Bronchial epithelial cell (primary cell): Measurements from ENCODE around the gene VSIG4. TPM values are rescaled to one million over a fixed set of nuclear protein-coding genes. Genes with fewer than 3 reads are reported as not detected.
"Not testable (repeated sequence)": the region's sequence is repeated elsewhere in the genome, so short reads cannot be mapped to it uniquely, and the experiment has no call there.

Experiments used
- DNase-seq: peaks from one replicate; pipeline ENCODE4 v3.0.0-alpha.2; 2010; ENCODE audit warnings: low read depth
- FAIRE-seq: peaks from 2 replicates; lab custom pipeline; 2011; peaks lifted over from hg19 to GRCh38; lab: Jason Lieb, UNC
- H3K27me3 ChIP-seq: 2 replicates; pipeline ENCODE4 v1.5.1; 2011; ENCODE audit warnings: low read length; ENCODE audit not compliant: control insufficient read depth, insufficient read depth
- H3K36me3 ChIP-seq: 2 replicates; pipeline ENCODE4 v1.5.1; 2011; ENCODE audit warnings: low read length; ENCODE audit not compliant: control insufficient read depth, insufficient read depth
- H3K4me3 ChIP-seq: 2 replicates; pipeline ENCODE4 v1.5.1; 2011; ENCODE audit warnings: mild to moderate bottlenecking, low read depth, low read length, control low read depth
- total RNA-seq: library from RNA; depleted of rRNA; stranded (reverse); fragments of >200 nt; gene quantifications from 2 replicates; pipeline ENCODE4 v1.2.1, GENCODE V29; 2014
- TF ChIP-seq, protein P1 (sequence below): IDR thresholded peaks from 2 replicates; pipeline ENCODE4 v1.5.1; 2011; ENCODE audit warnings: mild to moderate bottlenecking, moderate library complexity, low read length, control low read depth, inconsistent platforms; ENCODE audit not compliant: insufficient read depth, severe bottlenecking

The VSIG4 gene, protein sequence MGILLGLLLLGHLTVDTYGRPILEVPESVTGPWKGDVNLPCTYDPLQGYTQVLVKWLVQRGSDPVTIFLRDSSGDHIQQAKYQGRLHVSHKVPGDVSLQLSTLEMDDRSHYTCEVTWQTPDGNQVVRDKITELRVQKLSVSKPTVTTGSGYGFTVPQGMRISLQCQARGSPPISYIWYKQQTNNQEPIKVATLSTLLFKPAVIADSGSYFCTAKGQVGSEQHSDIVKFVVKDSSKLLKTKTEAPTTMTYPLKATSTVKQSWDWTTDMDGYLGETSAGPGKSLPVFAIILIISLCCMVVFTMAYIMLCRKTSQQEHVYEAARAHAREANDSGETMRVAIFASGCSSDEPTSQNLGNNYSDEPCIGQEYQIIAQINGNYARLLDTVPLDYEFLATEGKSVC
- not detected in 2 replicates for total RNA-seq

GRCh38 chrX:66039944-66040343 lies at the start of gene VSIG4:
VSIG4 (minus strand) TSS chrX:66040080; CDS start chrX:66039998, 82 bp downstream.
- no peak for FAIRE-seq
- H3K4me3 ChIP-seq = no peak within 1 kb of the TSS

DNA sequence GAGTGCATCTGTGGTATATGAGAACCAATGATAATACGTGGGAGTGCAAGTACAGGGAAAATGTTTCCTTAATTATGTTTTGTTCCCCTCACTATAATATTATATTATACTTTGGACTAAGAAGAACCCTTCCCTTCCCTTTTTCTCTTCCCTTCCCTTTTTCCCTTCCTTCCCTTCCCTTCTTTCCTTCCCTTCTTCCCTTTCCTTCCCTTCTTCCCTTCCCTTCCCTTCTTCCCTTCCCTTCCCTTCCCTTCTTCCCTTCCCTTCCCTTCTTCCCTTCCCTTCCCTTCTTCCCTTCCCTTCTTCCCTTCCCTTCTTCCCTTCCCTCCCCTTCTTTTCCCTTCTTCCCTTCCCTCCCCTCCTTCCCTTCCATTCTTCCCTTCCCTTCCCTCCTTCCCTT lies 36.9 kb upstream of the VSIG4 start:
- H3K4me3 ChIP-seq = no peak overlapping the region
- TF ChIP-seq, protein P1, sequence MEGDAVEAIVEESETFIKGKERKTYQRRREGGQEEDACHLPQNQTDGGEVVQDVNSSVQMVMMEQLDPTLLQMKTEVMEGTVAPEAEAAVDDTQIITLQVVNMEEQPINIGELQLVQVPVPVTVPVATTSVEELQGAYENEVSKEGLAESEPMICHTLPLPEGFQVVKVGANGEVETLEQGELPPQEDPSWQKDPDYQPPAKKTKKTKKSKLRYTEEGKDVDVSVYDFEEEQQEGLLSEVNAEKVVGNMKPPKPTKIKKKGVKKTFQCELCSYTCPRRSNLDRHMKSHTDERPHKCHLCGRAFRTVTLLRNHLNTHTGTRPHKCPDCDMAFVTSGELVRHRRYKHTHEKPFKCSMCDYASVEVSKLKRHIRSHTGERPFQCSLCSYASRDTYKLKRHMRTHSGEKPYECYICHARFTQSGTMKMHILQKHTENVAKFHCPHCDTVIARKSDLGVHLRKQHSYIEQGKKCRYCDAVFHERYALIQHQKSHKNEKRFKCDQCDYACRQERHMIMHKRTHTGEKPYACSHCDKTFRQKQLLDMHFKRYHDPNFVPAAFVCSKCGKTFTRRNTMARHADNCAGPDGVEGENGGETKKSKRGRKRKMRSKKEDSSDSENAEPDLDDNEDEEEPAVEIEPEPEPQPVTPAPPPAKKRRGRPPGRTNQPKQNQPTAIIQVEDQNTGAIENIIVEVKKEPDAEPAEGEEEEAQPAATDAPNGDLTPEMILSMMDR = no peak
- DNase-seq (no peak), FAIRE-seq (no peak)
- no peaks in the 10 kb centered on the region for H3K36me3 ChIP-seq
- no peaks in the 10 kb centered on the region for H3K27me3 ChIP-seq

More at GRCh38 chrX:66039944-66040343, at the start of gene VSIG4:
- Histone ChIP-seq H3K27me3 (no peaks in the 10 kb centered on the region), H3K36me3 (no peaks in the 10 kb centered on the region)
- DNase-seq = no peak
- TF ChIP-seq, protein P1 = no peak

DNA sequence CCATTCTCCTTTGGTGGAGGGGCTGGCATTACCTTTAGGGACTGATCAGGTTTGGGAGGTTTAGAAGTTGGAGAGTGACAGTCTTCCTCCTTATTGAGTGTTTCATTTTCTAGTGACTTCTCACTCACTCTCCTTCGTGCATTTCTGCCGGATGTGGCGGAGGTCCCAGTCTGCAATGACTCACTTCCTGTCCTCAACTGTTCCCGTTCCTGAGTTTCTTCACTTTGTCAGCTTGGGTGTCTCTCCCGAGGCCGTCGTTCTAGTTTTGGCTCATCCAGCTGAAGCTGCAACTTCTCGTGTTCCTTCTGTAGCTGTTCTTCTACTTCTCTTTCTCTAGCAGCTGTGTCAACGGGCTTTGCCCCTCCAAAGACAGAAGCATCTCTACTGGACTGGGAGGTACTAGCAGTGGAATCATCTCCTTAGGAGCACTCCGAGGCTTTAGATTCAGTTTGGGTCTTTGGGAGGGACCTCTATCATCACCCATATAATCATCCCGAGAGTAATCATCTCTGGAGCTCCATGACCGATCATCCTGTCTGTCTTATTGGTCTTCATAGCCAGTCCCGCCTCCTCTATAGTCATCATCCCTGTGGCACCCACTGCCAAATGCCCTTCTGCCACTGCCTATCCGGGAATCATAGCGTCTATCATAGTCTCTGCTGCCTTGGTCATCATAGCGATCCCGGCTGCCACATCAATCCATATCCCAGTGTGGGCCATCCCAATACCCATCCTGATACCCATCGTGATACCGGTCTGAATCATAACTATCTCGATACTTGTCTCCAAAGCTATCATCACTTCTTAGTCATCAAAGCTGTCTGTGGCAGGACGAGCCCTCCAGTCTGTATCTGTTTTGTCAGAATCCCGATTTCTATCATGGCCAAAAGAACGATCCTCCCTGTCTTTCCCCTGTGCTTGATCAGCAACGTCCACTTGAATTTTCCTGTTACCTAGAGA lies 35.3 kb upstream of the VSIG4 start:
- DNase-seq (no peak), FAIRE-seq (no peak)
- Histone ChIP-seq H3K27me3 (no peaks in the 10 kb centered on the region), H3K4me3 (no peak overlapping the region), H3K36me3 (no peaks in the 10 kb centered on the region)
- TF ChIP-seq, protein P1 = no peak

DNA sequence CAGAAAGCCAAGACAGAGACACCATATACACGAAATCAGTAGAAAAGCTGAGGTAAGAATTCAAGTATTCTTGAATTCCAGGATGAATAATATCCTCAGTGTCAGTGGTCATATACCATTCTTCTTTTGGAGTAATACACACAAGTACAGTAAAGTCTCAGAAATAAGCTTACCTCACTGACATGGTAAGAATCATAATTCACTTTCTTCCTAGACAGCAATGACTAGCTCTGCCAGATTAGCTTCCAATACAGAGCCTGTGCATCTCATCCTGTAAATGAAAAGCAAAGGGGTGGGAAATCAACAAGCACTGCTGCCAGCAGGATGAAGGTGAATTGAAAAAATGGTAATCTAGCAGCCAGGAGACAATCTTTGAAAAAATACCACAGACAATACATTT lies 31.2 kb upstream of the VSIG4 start:
- FAIRE-seq (no peak), DNase-seq (no peak)
- H3K4me3 ChIP-seq = no peak overlapping the region
- no peaks in the 10 kb centered on the region for H3K36me3 ChIP-seq
- TF ChIP-seq, protein P1 = no peak
- H3K27me3 ChIP-seq = no peaks in the 10 kb centered on the region

GRCh38 chrX:66064261-66064660 lies 24.4 kb upstream of the VSIG4 start:
- TF ChIP-seq, protein P1 = no peak
- Histone ChIP-seq H3K27me3 (no peaks in the 10 kb centered on the region), H3K36me3 (no peaks in the 10 kb centered on the region), H3K4me3 (no peak overlapping the region)
- FAIRE-seq (no peak), DNase-seq (no peak)

- H3K4me3 ChIP-seq, H3K36me3 ChIP-seq, H3K27me3 ChIP-seq, DNase-seq, FAIRE-seq: not testable (repeated sequence)
Measured at GRCh38 chrX:66057019-66057418, 17.1 kb upstream of the VSIG4 start.
